Measurements from ENCODE around the gene RHBDD1. TPM values are rescaled to one million over a fixed set of nuclear protein-coding genes. Genes with fewer than 3 reads are reported as not detected.

Gene RHBDD1

GRCh38 chr2:227035711-227036367 is 200.0 kb downstream of the RHBDD1 start:
- H3K23ac ChIP-seq (ENCODE audit: low read length): no peak overlapping the region
- H3K4me1 ChIP-seq (ENCODE audit: control insufficient read depth, low read depth, low read length): no peaks in the 10 kb centered on the region
- no peak overlapping the region for H3K4ac ChIP-seq (ENCODE audit: low read depth, low read length)
- H3K9ac ChIP-seq (ENCODE audit: low read length): no peak overlapping the region
- no peaks in the 10 kb centered on the region for H3K36me3 ChIP-seq (ENCODE audit: control insufficient read depth, insufficient read depth, low read length)
- no peak overlapping the region for H3K56ac ChIP-seq (ENCODE audit: low read length)
- WGBS (ENCODE audit: extremely low coverage, insufficient coverage, low lambda C conversion rate): no CpG with 5 or more reads among the region's 7 CpGs
- no peak for DNase-seq
- no peak overlapping the region for H3K18ac ChIP-seq (ENCODE audit: low read length)
- H3K79me1 ChIP-seq (ENCODE audit: low read length): no peaks in the 10 kb centered on the region
- no peaks in the 10 kb centered on the region for H3K27me3 ChIP-seq (ENCODE audit: insufficient read depth, low read length, poor library complexity)
- H2BK5ac ChIP-seq (ENCODE audit: low read length): no peak overlapping the region
- no peak overlapping the region for H3K4me3 ChIP-seq (ENCODE audit: low read length)
- H4K5ac ChIP-seq (ENCODE audit: low read length): no peak overlapping the region
- H4K8ac ChIP-seq (ENCODE audit: low read depth, low read length): no peak overlapping the region
- no peak overlapping the region for H3K27ac ChIP-seq (ENCODE audit: low read depth, low read length)
- H2BK15ac ChIP-seq (replicated peaks; ENCODE audit: low read depth): no peak overlapping the region
- no peak overlapping the region for H3K4me2 ChIP-seq (ENCODE audit: low read length)
- no peaks in the 10 kb centered on the region for H3K79me2 ChIP-seq (ENCODE audit: control insufficient read depth, insufficient read depth, low read length)
- H2AK5ac ChIP-seq (ENCODE audit: low read length): no peak overlapping the region
- no peak overlapping the region for H2BK120ac ChIP-seq (ENCODE audit: low read depth, low read length)

- Histone ChIP-seq H2BK15ac (replicated peaks; ENCODE audit: low read depth) (no peak overlapping the region), H3K79me1 (ENCODE audit: low read length) (no peaks in the 10 kb centered on the region), H3K56ac (ENCODE audit: low read length) (no peak overlapping the region), H3K18ac (ENCODE audit: low read length) (no peak overlapping the region), H3K9ac (ENCODE audit: low read length) (no peak overlapping the region), H3K4me2 (ENCODE audit: low read length) (no peak overlapping the region), H3K27me3 (ENCODE audit: insufficient read depth, low read length, poor library complexity) (no peaks in the 10 kb centered on the region), H3K4ac (ENCODE audit: low read depth, low read length) (no peak overlapping the region), H2BK5ac (ENCODE audit: low read length) (no peak overlapping the region), H3K27ac (ENCODE audit: low read depth, low read length) (no peak overlapping the region), H4K5ac (ENCODE audit: low read length) (no peak overlapping the region), H3K4me1 (ENCODE audit: control insufficient read depth, low read depth, low read length) (no peaks in the 10 kb centered on the region), H3K4me3 (ENCODE audit: low read length) (no peak overlapping the region), H3K79me2 (ENCODE audit: control insufficient read depth, insufficient read depth, low read length) (no peaks in the 10 kb centered on the region), H2AK5ac (ENCODE audit: low read length) (no peak overlapping the region), H3K36me3 (ENCODE audit: control insufficient read depth, insufficient read depth, low read length) (no peaks in the 10 kb centered on the region), H4K8ac (ENCODE audit: low read depth, low read length) (no peak overlapping the region), H3K23ac (ENCODE audit: low read length) (no peak overlapping the region), H2BK120ac (ENCODE audit: low read depth, low read length) (no peak overlapping the region)
- no peak for DNase-seq
- WGBS (ENCODE audit: extremely low coverage, insufficient coverage, low lambda C conversion rate): no CpG with 5 or more reads among the region's 3 CpGs
Observed at GRCh38 chr2:227036527-227036926, 200.7 kb downstream of the RHBDD1 start.

GRCh38 chr2:227038550-227039189 is 202.8 kb downstream of the RHBDD1 start:
- no peak overlapping the region for H3K23ac ChIP-seq (ENCODE audit: low read length)
- H3K27me3 ChIP-seq (ENCODE audit: insufficient read depth, low read length, poor library complexity): no peaks in the 10 kb centered on the region
- H3K79me1 ChIP-seq (ENCODE audit: low read length): no peaks in the 10 kb centered on the region
- H3K4me2 ChIP-seq (ENCODE audit: low read length): no peak overlapping the region
- no peak overlapping the region for H2BK5ac ChIP-seq (ENCODE audit: low read length)
- H3K56ac ChIP-seq (ENCODE audit: low read length): no peak overlapping the region
- no CpG with 5 or more reads among the region's 1 CpG for WGBS (ENCODE audit: extremely low coverage, insufficient coverage, low lambda C conversion rate)
- no peak overlapping the region for H2AK5ac ChIP-seq (ENCODE audit: low read length)
- no peak overlapping the region for H2BK15ac ChIP-seq (replicated peaks; ENCODE audit: low read depth)
- no peak overlapping the region for H3K9ac ChIP-seq (ENCODE audit: low read length)
- no peak overlapping the region for H3K4me3 ChIP-seq (ENCODE audit: low read length)
- no peak overlapping the region for H4K5ac ChIP-seq (ENCODE audit: low read length)
- H3K27ac ChIP-seq (ENCODE audit: low read depth, low read length): no peak overlapping the region
- DNase-seq: no peak
- no peaks in the 10 kb centered on the region for H3K79me2 ChIP-seq (ENCODE audit: control insufficient read depth, insufficient read depth, low read length)
- H4K8ac ChIP-seq (ENCODE audit: low read depth, low read length): no peak overlapping the region
- no peak overlapping the region for H3K18ac ChIP-seq (ENCODE audit: low read length)
- H3K36me3 ChIP-seq (ENCODE audit: control insufficient read depth, insufficient read depth, low read length): no peaks in the 10 kb centered on the region
- H3K4me1 ChIP-seq (ENCODE audit: control insufficient read depth, low read depth, low read length): no peaks in the 10 kb centered on the region
- H2BK120ac ChIP-seq (ENCODE audit: low read depth, low read length): no peak overlapping the region
- no peak overlapping the region for H3K4ac ChIP-seq (ENCODE audit: low read depth, low read length)

- Histone ChIP-seq H3K27me3 (ENCODE audit: insufficient read depth, low read length, poor library complexity) (no peaks in the 10 kb centered on the region), H2BK120ac (ENCODE audit: low read depth, low read length) (no peak overlapping the region), H4K5ac (ENCODE audit: low read length) (no peak overlapping the region), H2AK5ac (ENCODE audit: low read length) (no peak overlapping the region), H3K18ac (ENCODE audit: low read length) (no peak overlapping the region), H2BK15ac (replicated peaks; ENCODE audit: low read depth) (no peak overlapping the region), H3K4me3 (ENCODE audit: low read length) (no peak overlapping the region), H4K8ac (ENCODE audit: low read depth, low read length) (no peak overlapping the region), H3K79me1 (ENCODE audit: low read length) (no peaks in the 10 kb centered on the region), H3K4ac (ENCODE audit: low read depth, low read length) (no peak overlapping the region), H3K27ac (ENCODE audit: low read depth, low read length) (no peak overlapping the region), H3K4me1 (ENCODE audit: control insufficient read depth, low read depth, low read length) (no peaks in the 10 kb centered on the region), H3K23ac (ENCODE audit: low read length) (no peak overlapping the region), H3K79me2 (ENCODE audit: control insufficient read depth, insufficient read depth, low read length) (no peaks in the 10 kb centered on the region), H3K4me2 (ENCODE audit: low read length) (no peak overlapping the region), H2BK5ac (ENCODE audit: low read length) (no peak overlapping the region), H3K56ac (ENCODE audit: low read length) (no peak overlapping the region), H3K36me3 (ENCODE audit: control insufficient read depth, insufficient read depth, low read length) (no peaks in the 10 kb centered on the region), H3K9ac (ENCODE audit: low read length) (no peak overlapping the region)
- no peak for DNase-seq
- WGBS (ENCODE audit: extremely low coverage, insufficient coverage, low lambda C conversion rate): no CpG with 5 or more reads among the region's 3 CpGs
Observed at GRCh38 chr2:227043981-227044380, 208.1 kb downstream of the RHBDD1 start.

Small RNA genes within 50 kb of the gene (small RNA-seq; reads per million reads assigned to genes)
- not detected for gene RF00554 (ENCODE audit: insufficient read depth)
